PC-3 (cell line): Measurements from ENCODE around the gene SHLD1. TPM values are rescaled to one million over a fixed set of nuclear protein-coding genes. Genes with fewer than 3 reads are reported as not detected.

Experiments
- ATAC-seq: fragments of 200-7000 bp; cut with Tn5 transposase; 2 replicates; pipeline ENCODE4 v1.9.1; 2020; ENCODE audit warnings: mild to moderate bottlenecking, moderate library complexity
- BruUV-seq: library from RNA; stranded (reverse); fragments of 400-500 nt; replicated peaks from 2 replicates; lab custom pipeline; 2021; lab: Mats Ljungman, UMichigan
- CTCF ChIA-PET: fragments of 300-600 bp; sonication (Branson Sonifier 250); formaldehyde crosslinking; loops from one replicate; lab custom pipeline; 2022; ENCODE audit warnings: antibody characterized with exemption; lab: Charles Lee
- POLR2A ChIA-PET: fragments of 300-600 bp; sonication (Branson Sonifier 250); formaldehyde crosslinking; loops from one replicate; lab custom pipeline; 2022; ENCODE audit warnings: antibody characterized with exemption; ENCODE audit not compliant: unreplicated experiment; lab: Charles Lee
- DNase-seq: peaks from one replicate; pipeline ENCODE4 v3.0.0-alpha.2; 2015
- H2AFZ ChIP-seq: fragments of 300-600 bp; sonication (generic); 2 replicates; pipeline ENCODE4 v1.6.0; 2016; ENCODE audit warnings: antibody characterized with exemption, low read length
- H3F3A ChIP-seq: fragments of 300-600 bp; sonication (generic); one replicate; pipeline ENCODE4 v1.6.0; 2017; ENCODE audit warnings: antibody characterized with exemption, low read length, control low read depth, mild to moderate bottlenecking; ENCODE audit not compliant: unreplicated experiment
- H3K27ac ChIP-seq: fragments of 300-600 bp; sonication (generic); 2 replicates; pipeline ENCODE4 v1.5.1; 2016; ENCODE audit warnings: mild to moderate bottlenecking, low read length
- H3K27me3 ChIP-seq: fragments of 300-600 bp; sonication (generic); 2 replicates; pipeline ENCODE4 v1.6.1; 2016; ENCODE audit warnings: low read length, mixed read lengths
- H3K36me3 ChIP-seq: fragments of 300-600 bp; sonication (generic); 2 replicates; pipeline ENCODE4 v1.6.1; 2016; ENCODE audit warnings: low read depth, mixed run types, low read length, mixed read lengths
- H3K4me1 ChIP-seq: fragments of 300-600 bp; sonication (generic); 2 replicates; pipeline ENCODE4 v1.5.1; 2016; ENCODE audit warnings: low read length; ENCODE audit not compliant: insufficient read depth
- H3K4me2 ChIP-seq: fragments of 300-600 bp; sonication (generic); 2 replicates; pipeline ENCODE4 v1.6.0; 2016; ENCODE audit warnings: low read length
- H3K4me3 ChIP-seq: fragments of 300-600 bp; sonication (generic); 2 replicates; pipeline ENCODE4 v1.5.1; 2016; ENCODE audit warnings: mild to moderate bottlenecking, low read length, mixed read lengths
- H3K79me2 ChIP-seq: fragments of 300-600 bp; sonication (generic); 2 replicates; pipeline ENCODE4 v1.6.1; 2017; ENCODE audit warnings: low read length, mixed read lengths
- H3K9ac ChIP-seq: fragments of 300-600 bp; sonication (generic); 2 replicates; pipeline ENCODE4 v1.6.0; 2016; ENCODE audit warnings: mild to moderate bottlenecking, low read length
- H3K9me2 ChIP-seq: fragments of 300-600 bp; sonication (generic); replicated peaks from 2 replicates; pipeline ENCODE4 v1.6.1; 2016; ENCODE audit warnings: mixed run types, low read length, mixed read lengths
- H3K9me3 ChIP-seq: fragments of 300-600 bp; sonication (generic); 2 replicates; pipeline ENCODE4 v1.6.1; 2016; ENCODE audit warnings: low read length, mixed read lengths
- H4K20me1 ChIP-seq: fragments of 300-600 bp; sonication (generic); 2 replicates; pipeline ENCODE4 v1.6.1; 2016; ENCODE audit warnings: low read length, mixed read lengths
- CTCF ChIP-seq: fragments of 300-600 bp; sonication (generic); conservative IDR thresholded peaks from 2 replicates; pipeline ENCODE4 v1.5.1; 2017; ENCODE audit warnings: antibody characterized with exemption, low read depth, mild to moderate bottlenecking, low read length
- EZH2 ChIP-seq: fragments of 300-600 bp; sonication (generic); IDR thresholded peaks from one replicate; pipeline ENCODE4 v1.6.1; 2017; ENCODE audit warnings: antibody characterized with exemption, mild to moderate bottlenecking, low read length; ENCODE audit not compliant: unreplicated experiment
- EZH2phosphoT487 ChIP-seq: fragments of 300-600 bp; sonication (generic); IDR thresholded peaks from 2 replicates; pipeline ENCODE4 v1.6.1; 2018; ENCODE audit warnings: mild to moderate bottlenecking, antibody characterized with exemption, low read length, borderline replicate concordance
- intact Hi-C: fragments of 100-400 bp; cut with micrococcal nuclease; formaldehyde crosslinking; loops from 2 replicates; pipeline ENCODE4 v1.9.0; 2023
- total RNA-seq: library from RNA; depleted of rRNA; stranded (reverse); fragments of >200 nt; gene quantifications from 2 replicates; pipeline ENCODE4 v1.2.3, GENCODE V29; 2014

Gene SHLD1
- total RNA-seq, 1 experiment from 2014 or later: 3.4 TPM

- ChIA-PET CTCF (no interaction called here), POLR2A (no interaction called here)
These were observed 72.4 kb downstream of the SHLD1 start for GRCh38 chr20:5822569-5822968.

GRCh38 chr20:5825130-5825719 lies 75.0 kb downstream of the SHLD1 start:
- POLR2A ChIA-PET: interaction anchor here (0.8 kb wide), 1 partner anchor 306 kb away, joined by 3 read pairs; no protein-coding TSS in a partner anchor
- no peak for ATAC-seq
- no peak overlapping the region for H3K9ac ChIP-seq
- H4K20me1 ChIP-seq: no peaks in the 10 kb centered on the region
- H3K27me3 ChIP-seq: no peaks in the 10 kb centered on the region
- intact Hi-C loops: no loop called here
- no peaks in the 10 kb centered on the region for H3K9me2 ChIP-seq
- no peak overlapping the region for H3K27ac ChIP-seq
- no peak overlapping the region for H3K4me3 ChIP-seq
- no peak overlapping the region for H2AFZ ChIP-seq
- no peaks in the 10 kb centered on the region for H3K9me3 ChIP-seq
- TF ChIP-seq CTCF: no peak
- no peak for TF ChIP-seq EZH2phosphoT487
- TF ChIP-seq EZH2: no peak
- H3K36me3 ChIP-seq: no peaks in the 10 kb centered on the region
- BruUV-seq: no TSS peak
- H3F3A ChIP-seq: no peaks in the 10 kb centered on the region
- H3K79me2 ChIP-seq: no peaks in the 10 kb centered on the region
- CTCF ChIA-PET: interaction anchor here (0.5 kb wide), 1 partner anchor 94 kb away, joined by 15 read pairs; no protein-coding TSS in a partner anchor
- H3K4me1 ChIP-seq: 0 out of 2 replicates have a peak, but pooled peaks cover 3% of the 10 kb centered on the region
- no peak overlapping the region for H3K4me2 ChIP-seq
- DNase-seq: no peak

More at GRCh38 chr20:5822569-5822968, 72.4 kb downstream of the SHLD1 start:
- no peak overlapping the region for H2AFZ ChIP-seq
- H3K9me3 ChIP-seq: no peaks in the 10 kb centered on the region
- BruUV-seq: no TSS peak
- TF ChIP-seq CTCF (no peak), EZH2phosphoT487 (no peak), EZH2 (no peak)
- H3K9me2 ChIP-seq: no peaks in the 10 kb centered on the region
- 0 out of 2 replicates have a peak, but pooled peaks cover 3% of the 10 kb centered on the region for H3K4me1 ChIP-seq
- DNase-seq: no peak
- no peak overlapping the region for H3K9ac ChIP-seq
- ATAC-seq: no peak
- H3K79me2 ChIP-seq: no peaks in the 10 kb centered on the region
- H3K4me2 ChIP-seq: no peak overlapping the region
- no peaks in the 10 kb centered on the region for H3F3A ChIP-seq
- intact Hi-C loops: no loop called here
- no peaks in the 10 kb centered on the region for H4K20me1 ChIP-seq
- no peaks in the 10 kb centered on the region for H3K27me3 ChIP-seq
- no peak overlapping the region for H3K27ac ChIP-seq
- H3K36me3 ChIP-seq: no peaks in the 10 kb centered on the region
- H3K4me3 ChIP-seq: no peak overlapping the region
